HCT116 (cell line): Measurements from ENCODE around the gene NUDT14.

ENCODE experiments used
- YY1 ChIP-seq: IDR thresholded peaks from 2 replicates; pipeline ENCODE4 v1.6.1; 2011; ENCODE audit warnings: low read length, low read depth, moderate library complexity, mild to moderate bottlenecking; ENCODE audit not compliant: insufficient replicate concordance; ENCODE audit errors: extremely low read depth
- TF ChIP-seq, protein P1 (sequence below), 3 experiments: fragments of 200-600 bp in 1 of 3; sonication (generic) in 1 of 3; IDR thresholded peaks in 2 of 3; conservative IDR thresholded peaks in 1 of 3; 2 replicates each; pipeline ENCODE4 v1.5.1; 2012 to 2017; ENCODE audit warnings: low read depth in 2 of 3, low read length in 2 of 3, antibody characterized with exemption in 1 of 3, borderline replicate concordance in 1 of 3, control low read depth in 1 of 3, mild to moderate bottlenecking in 1 of 3, mixed read lengths in 1 of 3, mixed run types in 1 of 3, moderate library complexity in 1 of 3; ENCODE audit not compliant: insufficient read depth in 1 of 3

DNA sequence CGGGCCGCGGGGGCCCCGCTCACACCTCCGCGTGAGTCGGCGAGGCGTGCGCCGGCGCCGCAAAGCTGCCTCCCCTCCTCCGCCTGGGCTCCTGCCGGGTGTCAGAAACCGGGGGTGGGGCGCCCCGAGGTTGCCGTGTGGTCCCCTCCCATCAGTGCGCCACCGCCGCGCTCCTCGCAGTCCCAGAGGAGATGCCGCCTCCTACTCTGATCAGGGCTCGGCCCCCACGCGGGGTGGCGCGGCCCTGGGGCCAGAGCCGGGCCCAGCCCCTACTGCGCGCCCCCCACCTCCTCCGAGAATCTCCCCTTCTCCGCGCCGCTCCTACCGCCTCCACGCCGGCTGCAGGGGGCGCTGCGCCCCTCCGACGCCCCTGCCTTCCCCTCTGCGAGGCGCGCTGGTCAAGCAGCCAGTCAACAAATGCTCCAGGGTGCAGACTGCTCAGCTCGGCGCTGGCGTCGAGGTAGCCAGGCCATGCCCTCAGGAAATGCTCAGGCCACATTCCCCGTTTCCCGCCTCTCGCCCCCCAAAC, 12.1 kb downstream of the NUDT14 start:
- TF ChIP-seq, protein P1, sequence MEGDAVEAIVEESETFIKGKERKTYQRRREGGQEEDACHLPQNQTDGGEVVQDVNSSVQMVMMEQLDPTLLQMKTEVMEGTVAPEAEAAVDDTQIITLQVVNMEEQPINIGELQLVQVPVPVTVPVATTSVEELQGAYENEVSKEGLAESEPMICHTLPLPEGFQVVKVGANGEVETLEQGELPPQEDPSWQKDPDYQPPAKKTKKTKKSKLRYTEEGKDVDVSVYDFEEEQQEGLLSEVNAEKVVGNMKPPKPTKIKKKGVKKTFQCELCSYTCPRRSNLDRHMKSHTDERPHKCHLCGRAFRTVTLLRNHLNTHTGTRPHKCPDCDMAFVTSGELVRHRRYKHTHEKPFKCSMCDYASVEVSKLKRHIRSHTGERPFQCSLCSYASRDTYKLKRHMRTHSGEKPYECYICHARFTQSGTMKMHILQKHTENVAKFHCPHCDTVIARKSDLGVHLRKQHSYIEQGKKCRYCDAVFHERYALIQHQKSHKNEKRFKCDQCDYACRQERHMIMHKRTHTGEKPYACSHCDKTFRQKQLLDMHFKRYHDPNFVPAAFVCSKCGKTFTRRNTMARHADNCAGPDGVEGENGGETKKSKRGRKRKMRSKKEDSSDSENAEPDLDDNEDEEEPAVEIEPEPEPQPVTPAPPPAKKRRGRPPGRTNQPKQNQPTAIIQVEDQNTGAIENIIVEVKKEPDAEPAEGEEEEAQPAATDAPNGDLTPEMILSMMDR (IDR thresholded peaks at IDR 0.05 in 2 of 3, conservative IDR thresholded peaks at IDR 0.05 in 1 of 3; ENCODE audit: borderline replicate concordance in 1 of 3, insufficient read depth in 1 of 3, low read depth in 2 of 3, low read length in 2 of 3): peak in 2 of 3 experiments; percentile 58 to 60; a peak in 4 of 6 replicates
- TF ChIP-seq YY1: no peak
